ENCODE results near the gene RBM47. TPM values are rescaled to one million over a fixed set of nuclear protein-coding genes. Genes with fewer than 3 reads are reported as not detected.

The RBM47 gene
- total and polyA plus RNA-seq, 2 donors (not counting 1 experiment from before 2014, with no cell fraction given): 5.6 to 12.9 TPM

- CTCF ChIA-PET: no interaction called here
- no peak overlapping the region for H3K4me3 Mint-ChIP-seq
- H3K4me1 Mint-ChIP-seq: no peaks in the 10 kb centered on the region
- Histone ChIP-seq H3K9ac (ENCODE audit: low read length) (no peak overlapping the region), H3K36me3 (replicated peaks in 1 of 2; ENCODE audit: control extremely low read depth in 1 of 2, control insufficient read depth in 1 of 2, extremely low read depth in 1 of 2, insufficient read depth in 2 of 2, low read length in 1 of 2) (no peaks in the 10 kb centered on the region), H3K79me2 (ENCODE audit: control insufficient read depth, insufficient read depth, low read length) (no peaks in the 10 kb centered on the region), H3K27me3 (replicated peaks in 1 of 4; ENCODE audit: control extremely low read depth in 1 of 4, control insufficient read depth in 3 of 4, insufficient read depth in 4 of 4, low read length in 3 of 4) (no peaks in the 10 kb centered on the region), H3K27ac (ENCODE audit: low read length in 2 of 2) (no peak overlapping the region), H3K4me2 (replicated peaks; ENCODE audit: low read depth, low read length, poor library complexity, severe bottlenecking) (no peak overlapping the region), H3K9me3 (ENCODE audit: control extremely low read depth in 1 of 3, control insufficient read depth in 2 of 3, insufficient read depth in 1 of 3, low read length in 2 of 3) (no peaks in the 10 kb centered on the region), H3K4me3 (ENCODE audit: control extremely low read depth in 1 of 5, extremely low read depth in 1 of 5, insufficient read depth in 1 of 5, low read depth in 2 of 5, low read length in 4 of 5) (no peak overlapping the region), H4K20me1 (ENCODE audit: control insufficient read depth, insufficient read depth, low read length, poor library complexity, severe bottlenecking) (no peaks in the 10 kb centered on the region), H3K4me1 (ENCODE audit: control insufficient read depth in 2 of 2, insufficient read depth in 2 of 2, low read length in 2 of 2) (no peaks in the 10 kb centered on the region), H2AFZ (ENCODE audit: insufficient read depth, low read depth, low read length, poor library complexity, severe bottlenecking) (no peak overlapping the region)
- ATAC-seq (ENCODE audit: low read depth): no peak
- POLR2A ChIA-PET: no interaction called here
- no CpG with 5 or more reads among the region's 3 CpGs for WGBS (ENCODE audit: insufficient coverage)
- intact Hi-C loops (cut with micrococcal nuclease): no loop called here
- H3K27ac Mint-ChIP-seq: no peak overlapping the region
- no peak for DNase-seq
- no peaks in the 10 kb centered on the region for H3K27me3 Mint-ChIP-seq
- H3K9me3 Mint-ChIP-seq (ENCODE audit: insufficient read depth): no peaks in the 10 kb centered on the region
- TF ChIP-seq EZH2 (IDR thresholded peaks at IDR 0.05; ENCODE audit: borderline replicate concordance, insufficient read depth, low read depth, low read length, poor library complexity, severe bottlenecking): no peak
- no peak for TF ChIP-seq CTCF (IDR thresholded peaks at IDR 0.05)
Observed at GRCh38 chr4:40584517-40585141, 45.0 kb downstream of the RBM47 start.

GRCh38 chr4:40583850-40584439, 45.7 kb downstream of the RBM47 start:
- H3K4me3 ChIP-seq (ENCODE audit: control extremely low read depth in 1 of 5, extremely low read depth in 1 of 5, insufficient read depth in 1 of 5, low read depth in 2 of 5, low read length in 4 of 5): no peak overlapping the region
- H2AFZ ChIP-seq (ENCODE audit: insufficient read depth, low read depth, low read length, poor library complexity, severe bottlenecking): no peak overlapping the region
- no peak overlapping the region for H3K4me3 Mint-ChIP-seq
- H3K4me2 ChIP-seq (replicated peaks; ENCODE audit: low read depth, low read length, poor library complexity, severe bottlenecking): no peak overlapping the region
- H3K4me1 ChIP-seq (ENCODE audit: control insufficient read depth in 2 of 2, insufficient read depth in 2 of 2, low read length in 2 of 2): no peaks in the 10 kb centered on the region
- no peak overlapping the region for H3K27ac ChIP-seq (ENCODE audit: low read length in 2 of 2)
- no peaks in the 10 kb centered on the region for H3K9me3 ChIP-seq (ENCODE audit: control extremely low read depth in 1 of 3, control insufficient read depth in 2 of 3, insufficient read depth in 1 of 3, low read length in 2 of 3)
- DNase-seq: no peak
- H3K36me3 ChIP-seq (replicated peaks in 1 of 2; ENCODE audit: control extremely low read depth in 1 of 2, control insufficient read depth in 1 of 2, extremely low read depth in 1 of 2, insufficient read depth in 2 of 2, low read length in 1 of 2): no peaks in the 10 kb centered on the region
- CTCF ChIA-PET: interaction anchor here (0.7 kb wide), 1 partner anchor 252 kb away, joined by 4 read pairs; no protein-coding TSS in a partner anchor
- no peak overlapping the region for H3K27ac Mint-ChIP-seq
- H3K9ac ChIP-seq (ENCODE audit: low read length): no peak overlapping the region
- no peaks in the 10 kb centered on the region for H3K9me3 Mint-ChIP-seq (ENCODE audit: insufficient read depth)
- no peaks in the 10 kb centered on the region for H3K27me3 ChIP-seq (replicated peaks in 1 of 4; ENCODE audit: control extremely low read depth in 1 of 4, control insufficient read depth in 3 of 4, insufficient read depth in 4 of 4, low read length in 3 of 4)
- intact Hi-C loops (cut with micrococcal nuclease): no loop called here
- H3K4me1 Mint-ChIP-seq: no peaks in the 10 kb centered on the region
- TF ChIP-seq CTCF (IDR thresholded peaks at IDR 0.05) (no peak), EZH2 (IDR thresholded peaks at IDR 0.05; ENCODE audit: borderline replicate concordance, insufficient read depth, low read depth, low read length, poor library complexity, severe bottlenecking) (no peak)
- ATAC-seq (ENCODE audit: low read depth): no peak
- POLR2A ChIA-PET: no interaction called here
- 100% methylated on average over 2 of the region's 9 CpGs for WGBS (ENCODE audit: insufficient coverage)
- H4K20me1 ChIP-seq (ENCODE audit: control insufficient read depth, insufficient read depth, low read length, poor library complexity, severe bottlenecking): no peaks in the 10 kb centered on the region
- H3K79me2 ChIP-seq (ENCODE audit: control insufficient read depth, insufficient read depth, low read length): no peaks in the 10 kb centered on the region
- no peaks in the 10 kb centered on the region for H3K27me3 Mint-ChIP-seq

Measured in B cell (primary cell).